BJ (cell line): Measurements from ENCODE around the gene GBP7. TPM values are rescaled to one million over a fixed set of nuclear protein-coding genes. Genes with fewer than 3 reads are reported as not detected.

ENCODE experiments used
- CTCF ChIA-PET: fragments of 350-600 bp; formaldehyde crosslinking; extraction: SDS; loops from one replicate; lab custom pipeline; 2021; ENCODE audit warnings: antibody characterized with exemption, inconsistent platforms; lab: Yijun Ruan, JAX
- POLR2A ChIA-PET: fragments of 300-600 bp; sonication (Branson Sonifier 250); formaldehyde crosslinking; extraction: SDS; loops from one replicate; lab custom pipeline; 2021; ENCODE audit warnings: antibody characterized with exemption; lab: Charles Lee
- DNase-seq: peaks from one replicate; pipeline ENCODE4 v3.0.0-alpha.2; 2011; ENCODE audit warnings: low read depth
- H3K27me3 ChIP-seq: 2 replicates; pipeline ENCODE4 v1.6.0; 2011; ENCODE audit warnings: low read length; ENCODE audit not compliant: control insufficient read depth, insufficient read depth
- H3K36me3 ChIP-seq: 2 replicates; pipeline ENCODE4 v1.5.1; 2011; ENCODE audit warnings: low read length; ENCODE audit not compliant: control insufficient read depth, insufficient read depth
- H3K4me3 ChIP-seq: 2 replicates; pipeline ENCODE4 v1.5.1; 2011; ENCODE audit warnings: low read depth, mild to moderate bottlenecking, control low read depth, low read length
- CTCF ChIP-seq: IDR thresholded peaks from 2 replicates; pipeline ENCODE4 v1.5.1; 2011; ENCODE audit warnings: low read depth, mild to moderate bottlenecking, control low read depth, inconsistent platforms, low read length, moderate library complexity; ENCODE audit not compliant: insufficient read depth
- polyA plus RNA-seq: library from polyadenylated mRNA; depleted of rRNA; stranded (reverse); fragments of >200 nt; gene quantifications from 2 replicates; pipeline ENCODE4 v1.2.3, GENCODE V29; 2011; rRNA removed

Gene GBP7
- polyA plus RNA-seq, 1 experiment: not detected

DNA sequence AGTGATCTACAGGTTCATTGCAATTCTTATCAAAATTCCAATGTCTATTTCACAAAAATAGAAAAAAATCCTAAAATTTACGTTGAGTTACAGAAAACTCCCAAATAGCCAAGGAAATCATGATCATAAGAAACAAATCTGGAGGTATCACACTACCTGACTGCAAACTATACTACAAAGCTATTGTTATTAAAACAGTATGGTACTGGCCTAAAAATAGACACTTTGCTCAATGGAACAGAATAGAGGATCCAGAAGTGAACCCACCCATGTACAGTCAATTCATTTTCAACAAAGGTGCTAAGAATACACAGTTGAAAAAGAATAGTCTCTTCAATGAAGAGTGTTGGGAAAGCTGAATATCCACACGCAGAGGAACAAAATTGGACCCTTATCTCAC lies 80.1 kb downstream of the GBP7 start:
- H3K4me3 ChIP-seq: no peak overlapping the region
- ChIA-PET POLR2A (no interaction called here), CTCF (no interaction called here)
- H3K36me3 ChIP-seq: no peaks in the 10 kb centered on the region
- TF ChIP-seq CTCF: no peak
- no peak for DNase-seq
- H3K27me3 ChIP-seq: no peaks in the 10 kb centered on the region

DNA sequence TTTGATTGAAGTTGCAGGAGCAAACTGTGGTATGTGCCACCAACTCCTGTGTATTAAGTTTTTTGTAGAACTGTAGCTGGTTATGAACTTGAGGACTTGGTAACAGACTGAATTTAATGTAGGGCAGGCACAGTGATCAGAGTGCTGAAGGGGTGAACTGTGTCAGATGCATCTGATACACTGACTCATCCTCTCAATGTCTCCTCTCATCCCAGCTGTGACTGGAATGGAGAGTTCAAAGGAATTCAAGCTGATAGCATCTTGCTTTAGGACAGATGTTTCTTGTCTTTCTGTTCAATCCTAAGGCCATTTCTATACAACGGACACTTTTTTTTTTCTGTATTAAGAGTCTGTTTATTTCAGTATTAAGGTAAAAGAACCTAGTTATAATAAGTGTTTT lies 85.8 kb downstream of the GBP7 start:
- CTCF ChIA-PET: no interaction called here
- Histone ChIP-seq H3K4me3 (no peak overlapping the region), H3K36me3 (no peaks in the 10 kb centered on the region), H3K27me3 (no peaks in the 10 kb centered on the region)
- DNase-seq: no peak
- POLR2A ChIA-PET: no interaction called here
- TF ChIP-seq CTCF: no peak

- Histone ChIP-seq H3K4me3 (no peak overlapping the region), H3K36me3 (no peaks in the 10 kb centered on the region), H3K27me3 (no peaks in the 10 kb centered on the region)
- TF ChIP-seq CTCF: no peak
- CTCF ChIA-PET: no interaction called here
- POLR2A ChIA-PET: no interaction called here
- no peak for DNase-seq
Observed at GRCh38 chr1:89088572-89088971, 87.2 kb downstream of the GBP7 start.

DNA sequence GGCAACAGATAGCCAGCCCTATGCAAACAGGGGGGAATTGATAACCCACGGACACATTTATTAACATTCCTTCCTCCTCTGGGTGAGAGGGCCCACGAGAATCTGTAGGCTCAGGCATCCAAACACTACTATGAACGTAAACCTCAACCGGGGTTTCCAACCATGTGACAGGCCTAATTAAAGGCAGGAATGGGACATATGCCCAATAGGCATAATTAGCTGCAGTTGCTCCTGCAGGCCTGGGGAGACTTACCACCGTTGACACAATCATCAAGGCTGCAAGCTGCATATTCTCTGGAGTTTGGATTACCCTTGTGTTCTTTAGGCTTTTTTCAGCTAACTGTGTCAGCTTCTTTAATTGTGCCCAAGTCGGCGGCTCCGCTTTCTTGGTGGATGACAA lies 88.6 kb downstream of the GBP7 start:
- POLR2A ChIA-PET: no interaction called here

GRCh38 chr1:89085781-89086180 lies 90.0 kb downstream of the GBP7 start:
- Histone ChIP-seq H3K4me3 (no peak overlapping the region), H3K36me3 (no peaks in the 10 kb centered on the region), H3K27me3 (no peaks in the 10 kb centered on the region)
- peak; percentile 63 for TF ChIP-seq CTCF
- POLR2A ChIA-PET: no interaction called here
- no peak for DNase-seq
- CTCF ChIA-PET: interaction anchor here (0.7 to 1.8 kb wide), 9 partner anchors 15 to 370 kb away, joined by 3 to 13 read pairs (median 4); no protein-coding TSS in a partner anchor

More for the DNA sequence above, 88.6 kb downstream of the GBP7 start:
- no peak for DNase-seq
- no peak overlapping the region for H3K4me3 ChIP-seq
- no peak for TF ChIP-seq CTCF
- CTCF ChIA-PET: no interaction called here
- no peaks in the 10 kb centered on the region for H3K36me3 ChIP-seq
- no peaks in the 10 kb centered on the region for H3K27me3 ChIP-seq

Other genes starting within 250 kb of the GBP7 start
- gene KYAT3, start 183.4 kb downstream of the GBP7 start, polyA plus RNA-seq: 13.4 and 30.8 TPM in 2 replicates
- gene RBMXL1, start 183.4 kb downstream of the GBP7 start, polyA plus RNA-seq: 3.2 and 4.3 TPM in 2 replicates
- gene GBP3, start 153.1 kb downstream of the GBP7 start, polyA plus RNA-seq: 55.4 and 81.0 TPM in 2 replicates
- gene GBP1, start 110.8 kb downstream of the GBP7 start, polyA plus RNA-seq: 55.3 and 60.1 TPM in 2 replicates
- 7.5 and 7.8 TPM in 2 replicates for gene GBP2, start 49.9 kb downstream of the GBP7 start, polyA plus RNA-seq
- gene GBP4, start 22.9 kb upstream of the GBP7 start, polyA plus RNA-seq: 1.2 and 1.4 TPM in 2 replicates
- not detected in 2 replicates for gene GBP5, start 96.9 kb upstream of the GBP7 start, polyA plus RNA-seq
- not detected in 2 replicates for gene GBP6, start 188.1 kb upstream of the GBP7 start, polyA plus RNA-seq